Lower leg skin (tissue), 3 donors: ENCODE data around the gene MAOB.
"Not testable (repeated sequence)": the region's sequence is repeated elsewhere in the genome, so short reads cannot be mapped to it uniquely, and the experiment has no call there.

Source experiments
- CTCF ChIP-seq, 3 donors: fragments of 450-650 bp; IDR thresholded peaks; one replicate each; pipeline ENCODE4 v1.5.1; 2016; ENCODE audit warnings: antibody characterized with exemption in 3 of 3, mild to moderate bottlenecking in 3 of 3, moderate library complexity in 2 of 3
- POLR2A ChIP-seq, 2 donors: fragments of 450-650 bp; IDR thresholded peaks; one replicate each; pipeline ENCODE4 v1.6.1; 2016 to 2017; ENCODE audit warnings: antibody characterized with exemption in 2 of 2, mild to moderate bottlenecking in 1 of 2, moderate library complexity in 1 of 2

GRCh38 chrX:43910772-43911171, 28.5 kb upstream of the MAOB start:
- not testable (repeated sequence) for TF ChIP-seq CTCF, POLR2A (IDR thresholded peaks at IDR 0.05)
